Measurements from ENCODE around the gene DSC3.
"Not testable (repeated sequence)": the region's sequence is repeated elsewhere in the genome, so short reads cannot be mapped to it uniquely, and the experiment has no call there.

The DSC3 gene

DNA sequence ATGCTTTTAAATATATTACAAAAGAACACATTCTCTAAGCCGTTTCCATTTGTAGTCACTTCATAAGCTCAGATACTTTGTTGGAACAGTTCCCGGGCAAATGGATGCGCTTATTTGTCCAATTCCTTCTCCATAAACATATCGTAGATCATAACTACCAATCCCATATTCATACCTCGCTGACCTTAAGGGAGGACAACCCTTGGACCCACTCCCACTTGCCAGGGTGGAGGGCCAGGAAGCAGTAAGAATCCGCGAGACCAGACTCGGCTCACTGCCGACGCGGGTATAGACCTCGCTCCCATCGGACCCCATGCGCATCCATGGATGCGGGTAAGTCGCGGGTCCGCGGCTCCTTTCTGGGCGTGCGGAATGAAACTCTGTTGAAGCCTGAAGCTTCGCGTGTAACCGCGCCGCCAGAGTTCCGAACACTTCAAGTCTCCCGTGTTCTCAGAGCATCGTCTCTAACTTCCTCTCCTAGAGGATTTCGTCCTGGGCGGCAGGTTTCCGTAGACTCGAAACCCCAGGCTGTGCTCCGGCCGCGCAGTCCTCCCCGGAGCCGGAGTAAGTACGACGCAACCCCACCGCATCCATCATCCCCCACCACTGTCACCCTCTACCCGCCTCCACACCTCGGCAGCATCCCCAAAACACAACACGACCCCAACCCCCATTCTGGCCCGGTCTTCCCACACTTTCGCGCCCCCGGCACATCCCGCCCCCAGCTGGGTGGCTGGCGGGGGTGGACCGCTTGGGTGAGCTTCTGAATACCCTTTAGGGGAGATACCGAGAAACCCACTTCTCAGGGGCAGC lies 1.1 kb downstream of the DSC3 start:
- DNase-seq (ENCODE audit: low read depth) = no peak

DNA sequence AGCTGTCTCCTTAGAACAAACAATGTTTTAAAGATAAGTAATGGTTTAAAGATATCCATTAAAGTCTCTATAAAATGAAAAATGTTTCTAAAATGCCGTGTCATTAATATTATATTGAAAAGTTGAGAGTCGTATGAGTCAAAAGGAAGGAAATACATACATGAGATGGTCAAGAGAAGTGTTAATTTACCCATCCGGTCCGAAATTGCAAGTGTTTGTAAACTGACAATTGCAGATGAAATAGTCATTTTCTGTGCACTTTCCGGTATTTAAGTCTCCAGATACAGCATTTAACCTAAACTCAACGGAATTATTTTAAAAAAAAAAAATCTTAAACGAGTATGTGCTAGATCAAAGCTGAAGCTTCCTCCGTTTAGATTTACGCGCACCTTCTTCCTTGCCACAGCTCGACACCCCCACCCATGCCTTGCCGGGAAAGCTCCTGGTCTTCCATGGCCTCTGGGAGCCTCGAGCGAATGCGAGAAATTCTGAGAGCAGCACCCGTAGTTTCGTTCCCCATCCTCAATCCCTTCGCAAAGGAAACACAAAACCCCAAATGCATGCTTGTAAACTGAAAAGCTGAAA lies 1.8 kb downstream of the DSC3 start:
- no peak for DNase-seq (ENCODE audit: low read depth)

DNA sequence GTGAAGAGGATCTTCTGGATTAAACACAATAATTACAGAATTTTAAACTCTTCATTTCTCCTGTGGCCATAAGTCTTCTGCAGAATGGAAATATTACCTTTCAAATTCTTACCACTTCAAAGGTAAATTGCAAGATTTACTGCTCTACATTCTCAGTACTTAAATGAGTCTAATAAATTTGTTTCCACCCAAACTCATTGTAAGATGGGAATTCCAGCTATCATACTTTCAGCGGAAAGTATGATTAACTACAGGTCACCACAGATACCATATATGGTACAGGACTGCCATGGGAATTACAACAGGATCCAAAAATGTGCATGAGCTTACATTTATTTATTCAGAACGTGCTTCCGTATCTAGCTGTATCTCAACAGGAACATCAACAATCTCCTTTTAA lies 3.1 kb downstream of the DSC3 start:
- DNase-seq (ENCODE audit: low read depth) = no peak

DNA sequence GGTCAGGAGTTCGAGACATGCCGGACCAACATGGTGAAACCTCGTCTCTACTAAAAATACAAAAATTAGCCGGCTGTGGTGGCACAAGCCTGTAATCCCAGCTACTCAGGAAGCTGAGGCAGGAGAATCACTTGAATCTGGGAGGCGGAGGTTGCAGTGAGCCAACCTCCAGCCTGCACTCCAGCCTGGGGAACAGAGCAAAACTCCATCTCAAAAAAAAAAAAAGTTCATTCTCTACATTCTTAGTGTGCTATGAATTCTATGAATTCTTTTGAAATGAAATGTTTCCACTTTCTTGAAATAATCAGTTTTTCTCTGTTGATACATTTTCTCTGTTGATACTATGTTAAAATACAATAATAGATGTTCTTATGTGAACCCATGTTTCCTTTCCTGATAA lies 4.9 kb downstream of the DSC3 start:
- not testable (repeated sequence) for DNase-seq (ENCODE audit: low read depth)

DNA sequence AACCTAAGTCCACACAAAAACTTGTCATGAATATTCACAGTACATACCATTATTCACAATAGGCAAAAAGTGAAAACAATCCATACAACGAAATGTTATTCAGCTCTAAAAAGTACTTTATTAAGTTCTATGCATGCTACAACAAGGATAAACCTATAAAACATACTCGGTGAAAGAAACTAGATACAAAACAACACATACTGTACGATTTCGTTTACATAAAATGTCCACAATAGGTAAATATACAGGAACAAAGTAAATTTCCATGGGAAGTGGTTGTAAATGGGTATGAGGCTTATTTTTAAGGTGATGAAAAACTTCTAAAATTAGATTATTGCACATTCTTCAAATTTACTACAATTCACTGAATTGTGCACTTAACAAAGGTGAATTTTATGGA lies 8.0 kb downstream of the DSC3 start:
- DNase-seq (ENCODE audit: low read depth) = no peak

DNA sequence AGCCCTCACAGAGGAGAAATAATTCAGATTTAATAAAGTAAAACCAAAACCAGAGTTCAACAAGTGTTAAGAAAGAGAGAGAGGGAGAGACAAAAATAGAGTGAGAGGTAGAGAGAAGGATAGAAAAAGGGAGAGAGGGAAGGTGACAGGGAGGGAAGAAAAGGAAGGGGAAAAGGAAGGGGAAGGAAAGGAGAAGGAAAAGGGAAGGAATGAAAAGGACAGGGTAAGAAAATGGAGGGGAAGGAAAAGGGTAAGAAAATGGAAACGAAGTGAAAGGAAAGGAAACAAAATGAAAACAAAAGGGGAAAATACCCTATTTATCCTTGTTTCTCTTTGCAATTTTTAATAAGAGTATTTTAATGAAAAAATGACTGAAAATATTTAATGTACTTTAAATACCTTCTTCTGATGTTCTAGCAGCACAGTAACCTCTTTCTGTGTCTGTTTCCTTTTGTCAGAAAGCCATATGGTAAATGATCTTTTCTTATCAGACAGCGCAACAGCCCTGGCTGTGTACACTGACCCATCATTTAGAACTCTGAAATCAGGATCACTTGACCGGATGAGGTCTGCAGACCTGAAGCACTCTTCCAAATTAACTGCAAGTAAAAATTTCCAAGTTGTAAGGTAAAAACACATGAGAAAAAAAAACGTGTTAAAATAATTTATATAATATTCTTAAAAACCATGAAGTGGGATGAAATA lies 11.8 kb downstream of the DSC3 start:
- DNase-seq (ENCODE audit: low read depth) = no peak

DNA sequence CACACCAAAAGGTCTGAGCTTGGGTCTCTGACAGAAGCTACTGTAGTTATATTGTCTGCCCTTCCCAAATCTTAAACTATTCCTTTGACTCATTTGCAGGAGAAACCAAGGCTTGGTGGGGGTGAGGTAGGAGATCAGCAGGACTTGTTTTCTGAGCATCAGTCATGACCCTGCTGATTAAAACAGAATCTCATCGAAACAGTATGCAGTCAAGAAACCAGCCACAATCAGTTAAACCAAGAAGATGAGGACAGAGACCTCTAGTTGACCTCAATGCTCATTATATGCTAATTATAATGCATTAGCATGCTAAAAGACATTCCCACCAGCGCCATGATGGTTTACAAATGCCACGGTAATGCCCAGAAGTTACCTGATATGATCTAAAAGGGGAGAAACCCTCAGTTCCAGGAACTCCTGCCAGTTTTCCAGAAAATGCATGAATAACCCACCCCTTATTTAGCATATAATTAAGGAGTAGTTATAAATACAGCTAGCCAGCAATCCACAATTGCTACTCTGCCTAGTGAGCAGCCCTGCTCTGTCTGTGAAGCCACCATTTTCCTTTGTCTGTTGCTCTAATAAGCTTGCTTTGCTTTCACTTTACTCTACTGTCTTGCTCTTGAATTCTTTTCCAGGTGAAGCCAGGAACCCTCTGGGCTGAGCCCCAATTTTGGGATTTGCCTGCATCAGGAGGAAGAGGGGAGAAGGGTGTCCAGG lies 26.7 kb downstream of the DSC3 start:
- no peak for DNase-seq (ENCODE audit: low read depth)

DNA sequence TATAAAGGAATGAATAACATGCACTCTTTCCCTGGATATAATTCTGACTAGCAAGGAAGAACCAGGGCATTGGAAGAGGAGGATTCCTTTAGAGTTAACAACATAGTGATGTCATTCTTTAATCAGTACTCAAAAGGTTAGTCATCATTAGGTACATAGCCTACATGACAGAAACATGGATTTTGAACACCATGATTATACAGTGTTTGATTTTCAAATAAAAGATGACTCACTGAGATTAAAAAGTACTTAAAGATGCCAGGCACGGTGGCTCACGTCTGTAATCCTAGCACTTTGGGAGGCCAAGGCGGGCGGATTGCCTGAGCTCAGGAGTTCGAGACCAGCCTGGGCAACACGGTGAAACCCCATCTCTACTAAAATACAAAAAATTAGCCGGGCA lies 31.1 kb downstream of the DSC3 start:
- DNase-seq (ENCODE audit: low read depth) = not testable (repeated sequence)

DNA sequence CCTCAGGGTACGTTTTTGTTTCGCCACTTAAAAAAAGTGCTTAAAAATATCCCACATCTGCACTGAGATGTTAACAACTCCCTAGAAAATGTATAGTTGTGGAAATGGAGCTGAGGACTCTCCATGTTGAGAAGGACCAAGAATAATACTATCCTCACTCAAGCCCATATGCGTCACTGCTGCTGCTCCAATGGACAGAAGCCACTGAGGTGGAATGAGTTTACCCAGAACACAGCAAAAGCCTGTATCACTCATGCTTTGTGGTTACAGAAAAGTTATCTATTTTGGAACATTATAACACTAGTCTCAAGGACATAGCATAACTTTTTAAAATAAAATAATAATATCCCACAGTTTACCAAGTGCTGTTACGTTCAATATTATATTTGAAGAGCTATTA lies 31.9 kb downstream of the DSC3 start:
- DNase-seq (ENCODE audit: low read depth) = no peak

DNA sequence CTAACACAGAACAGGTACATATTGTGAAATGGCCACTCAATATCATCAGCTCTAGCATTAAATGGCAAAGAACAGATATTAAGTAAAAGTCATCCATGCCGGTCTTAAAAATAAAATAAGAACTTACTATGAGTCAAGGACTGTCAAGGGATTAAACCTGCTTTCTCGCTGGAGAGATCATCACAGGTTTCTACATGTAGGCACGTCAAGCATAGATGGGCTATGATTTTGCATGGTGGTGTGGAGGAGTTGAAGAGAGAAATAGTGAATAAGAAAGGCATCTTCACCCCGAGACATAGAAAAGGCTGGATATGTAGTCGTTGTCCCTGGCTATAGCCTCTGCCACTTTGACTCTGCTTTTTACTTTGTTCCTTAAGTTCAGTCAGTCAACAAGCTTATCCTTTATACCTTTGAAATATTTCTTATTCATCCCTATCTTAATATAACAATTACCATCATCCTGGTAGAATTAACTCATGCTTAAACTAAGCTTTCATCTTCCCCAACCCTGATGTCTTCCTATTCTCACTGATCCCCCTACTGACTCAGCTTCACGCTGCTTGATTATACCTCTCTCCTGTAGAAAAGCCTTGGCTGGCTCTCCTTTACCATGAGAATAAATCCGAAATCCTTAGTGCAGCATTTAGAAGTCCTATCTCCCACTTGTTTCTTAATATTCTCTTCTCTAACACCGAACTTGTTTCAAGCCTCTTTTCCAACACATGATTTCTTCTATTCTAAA lies 42.5 kb downstream of the DSC3 start:
- no peak for DNase-seq (ENCODE audit: low read depth)

DNA sequence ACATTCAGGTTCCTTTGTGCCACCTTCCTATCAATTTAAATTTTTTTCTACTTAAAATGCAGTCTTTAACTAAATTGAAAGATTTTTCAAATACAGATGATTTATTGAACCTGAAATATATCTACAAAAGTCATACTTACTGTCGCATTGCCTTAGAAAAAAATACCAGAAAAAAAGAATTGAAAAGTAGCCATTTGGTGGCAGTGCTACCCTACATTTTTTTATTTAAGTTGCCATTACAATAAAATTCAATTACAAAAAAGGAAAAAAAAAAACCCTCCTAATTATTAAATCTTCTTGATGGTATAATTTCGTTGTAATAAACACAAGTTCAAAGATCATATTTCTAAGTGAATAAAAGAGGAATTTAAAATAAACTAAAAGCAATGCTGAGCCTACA lies 43.4 kb downstream of the DSC3 start:
- no peak for DNase-seq (ENCODE audit: low read depth)

DNA sequence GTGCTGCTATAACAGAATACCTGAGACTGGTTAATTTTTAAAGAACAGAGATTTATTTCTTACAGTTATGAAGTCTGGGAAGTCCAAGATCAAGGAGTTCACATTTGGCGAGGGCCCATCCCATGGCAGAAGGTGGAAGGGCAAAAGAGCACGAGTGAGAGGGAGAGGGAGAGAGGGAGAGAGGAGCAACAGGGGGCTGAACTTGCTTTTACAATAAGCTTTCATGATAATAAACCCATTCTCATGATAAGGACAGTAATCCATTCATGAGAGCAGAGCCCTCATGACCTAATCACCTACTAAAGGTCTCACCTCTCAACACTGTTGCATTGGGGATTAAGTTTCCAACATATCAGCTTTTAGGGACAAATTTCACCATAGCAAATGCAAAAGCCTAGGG lies 45.3 kb downstream of the DSC3 start:
- no peak for DNase-seq (ENCODE audit: low read depth)

DNA sequence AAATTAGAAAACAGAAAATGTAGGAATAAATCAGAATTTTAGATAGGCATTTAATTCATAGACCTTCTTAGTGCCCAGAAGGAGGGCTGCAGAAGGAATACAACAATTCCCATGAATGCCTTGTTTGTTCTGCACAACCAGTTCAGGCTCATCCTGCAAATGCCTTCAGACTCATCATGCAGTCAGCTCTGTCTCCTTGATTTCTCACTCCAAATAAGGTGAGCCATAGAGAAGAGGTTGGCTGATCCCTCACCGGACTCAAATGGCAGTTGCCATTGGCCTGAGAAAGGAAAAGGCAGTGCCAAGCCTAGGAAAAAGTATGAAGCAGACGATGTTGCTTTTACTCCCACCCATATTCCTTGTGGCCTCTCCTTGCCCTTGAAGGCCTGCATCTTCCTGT lies 50.3 kb downstream of the DSC3 start:
- DNase-seq (ENCODE audit: low read depth) = no peak

DNA sequence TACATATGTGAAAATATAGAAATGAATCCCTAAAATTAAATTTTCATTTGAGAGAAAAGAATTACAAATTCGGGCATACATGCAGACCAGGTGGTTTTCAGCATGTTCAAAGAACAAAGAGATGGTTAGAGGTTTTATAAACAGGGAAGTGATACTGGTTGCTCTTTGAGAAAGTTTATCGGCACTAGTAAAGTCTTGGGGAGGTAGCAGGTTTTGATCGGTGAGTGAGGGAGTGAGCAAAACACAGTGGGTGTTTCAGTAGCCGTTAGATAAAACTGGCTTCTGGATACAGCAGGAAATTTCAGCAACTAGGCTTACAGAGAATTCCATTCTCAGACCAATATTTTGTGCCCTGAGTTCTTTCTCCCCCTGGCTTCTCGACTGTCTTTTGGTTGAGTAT lies 51.1 kb downstream of the DSC3 start:
- DNase-seq (ENCODE audit: low read depth) = no peak

DNA sequence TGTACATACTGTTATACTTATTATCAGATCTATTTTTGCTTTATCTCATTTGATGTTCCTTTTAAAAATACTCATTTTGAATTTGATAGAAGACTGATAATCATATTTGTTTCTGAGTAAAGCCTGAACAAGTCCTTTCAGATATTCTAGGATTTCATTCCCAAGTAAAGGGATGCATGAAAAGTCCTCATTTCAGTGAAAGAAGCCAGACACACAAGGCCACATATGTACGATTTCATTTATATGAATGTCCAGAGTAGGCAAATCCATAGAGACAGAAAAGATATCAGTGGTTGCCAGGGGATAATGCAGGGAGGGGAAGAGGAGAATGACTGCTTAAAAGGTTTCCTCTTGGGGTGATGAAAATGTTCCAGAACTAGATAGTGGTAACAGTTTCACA lies 53.4 kb downstream of the DSC3 start:
- no peak for DNase-seq (ENCODE audit: low read depth)

DNA sequence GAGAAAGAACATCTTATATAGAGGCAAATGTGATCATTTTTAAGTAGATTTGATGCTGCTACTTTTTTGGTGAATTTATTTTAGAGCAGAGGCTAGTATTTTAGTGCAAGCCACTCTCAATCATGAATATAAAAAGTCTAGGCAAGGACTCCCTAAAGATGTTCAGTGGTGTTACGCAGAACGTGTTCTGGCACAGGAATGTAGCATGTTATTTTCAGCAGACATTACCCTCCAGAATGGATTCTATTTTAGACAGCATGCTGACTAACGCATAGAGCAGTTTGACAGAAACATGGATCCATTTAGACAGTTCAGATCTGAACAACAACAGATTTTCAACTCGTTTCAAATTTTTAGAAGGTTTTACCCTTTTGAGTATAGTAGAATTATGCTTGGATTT lies 54.1 kb downstream of the DSC3 start:
- no peak for DNase-seq (ENCODE audit: low read depth)

DNA sequence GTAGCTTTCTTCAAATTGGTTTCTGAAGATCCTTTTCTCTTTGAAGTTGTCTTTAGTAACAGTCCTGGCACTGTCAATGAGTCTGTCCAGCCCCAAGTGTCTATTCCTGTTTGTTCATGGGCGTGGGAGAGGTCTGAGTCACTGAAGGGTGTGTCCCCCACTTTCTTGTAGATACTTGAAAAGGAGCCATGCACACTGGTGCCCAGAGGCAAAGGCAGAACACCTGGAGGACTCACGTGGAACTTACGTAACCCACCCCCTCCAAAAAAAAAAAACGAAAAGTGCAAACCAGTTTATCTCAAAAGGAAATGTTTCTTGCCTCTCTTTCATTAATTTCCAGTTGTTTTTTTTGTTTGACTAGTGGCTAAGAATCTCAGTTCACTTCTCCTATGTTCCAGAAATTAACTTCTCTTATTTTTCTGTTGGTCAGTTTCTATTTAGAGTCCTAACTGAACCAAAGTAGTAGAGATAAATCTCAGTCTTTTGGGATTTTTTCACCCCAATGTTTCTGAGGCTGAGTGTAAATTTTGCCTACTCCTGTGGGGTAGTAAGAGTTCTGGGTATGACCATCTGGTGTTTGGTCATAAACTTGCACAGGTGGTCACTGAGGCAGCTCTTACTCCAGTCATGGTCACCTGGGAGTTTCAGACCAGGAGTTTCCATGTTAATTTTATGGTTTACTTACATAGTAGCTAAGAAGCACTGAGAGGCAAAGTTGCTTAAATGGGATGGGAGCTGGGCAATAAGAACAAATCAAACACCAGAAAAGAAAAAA lies 54.9 kb downstream of the DSC3 start:
- DNase-seq (ENCODE audit: low read depth) = no peak

DNA sequence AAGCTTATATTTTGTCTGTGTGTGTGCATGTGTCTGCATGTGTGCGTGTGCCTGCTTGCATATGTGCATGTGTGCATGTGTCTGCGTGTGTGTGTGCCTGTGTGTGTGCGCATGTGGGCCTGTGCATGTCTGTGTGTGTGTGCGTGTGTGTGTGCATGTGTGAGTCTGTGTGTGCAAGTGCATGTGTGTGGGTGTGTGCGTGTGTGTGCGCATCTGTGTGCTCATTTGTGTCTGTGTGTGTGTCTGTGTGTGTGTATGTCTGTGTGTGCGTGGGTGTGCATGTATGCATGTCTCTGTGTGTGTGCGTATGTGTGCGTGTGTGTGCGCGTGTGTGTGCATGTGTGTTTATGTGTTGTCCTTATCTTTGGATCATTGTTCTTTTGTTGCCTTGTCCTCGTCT lies 56.8 kb downstream of the DSC3 start:
- DNase-seq (ENCODE audit: low read depth) = no peak

DNA sequence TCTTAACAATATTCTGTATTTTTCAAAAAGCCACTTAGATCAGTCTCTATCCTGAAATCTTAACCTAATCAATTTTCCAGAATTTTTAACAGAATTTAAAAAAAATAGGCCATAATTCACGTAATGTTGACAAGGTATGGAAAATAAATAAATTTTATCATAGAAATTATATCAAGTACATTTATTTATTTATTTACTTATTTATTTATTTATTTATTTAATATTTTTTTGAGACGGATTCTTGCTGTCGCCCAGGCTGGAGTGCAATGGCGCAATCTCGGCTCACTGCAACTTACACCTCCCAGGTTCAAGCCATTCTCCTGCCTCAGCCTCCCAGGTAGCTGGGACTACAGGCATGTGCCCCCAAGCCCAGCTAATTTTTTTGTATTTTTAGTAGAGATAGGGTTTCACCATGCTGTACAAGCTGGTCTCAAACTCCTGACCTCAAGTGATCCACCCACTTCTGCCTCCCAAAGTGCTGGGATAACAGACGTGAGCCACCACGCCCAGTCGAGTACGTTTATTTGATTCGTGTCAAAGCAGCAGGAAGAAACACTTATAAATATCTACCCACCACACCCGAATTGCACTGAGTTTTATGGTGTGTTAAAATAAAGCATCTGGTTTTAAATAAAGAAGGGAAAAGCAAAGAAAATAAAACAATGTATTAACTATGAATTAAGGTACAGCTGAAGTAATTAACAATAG lies 60.1 kb downstream of the DSC3 start:
- no peak for DNase-seq (ENCODE audit: low read depth)

DNA sequence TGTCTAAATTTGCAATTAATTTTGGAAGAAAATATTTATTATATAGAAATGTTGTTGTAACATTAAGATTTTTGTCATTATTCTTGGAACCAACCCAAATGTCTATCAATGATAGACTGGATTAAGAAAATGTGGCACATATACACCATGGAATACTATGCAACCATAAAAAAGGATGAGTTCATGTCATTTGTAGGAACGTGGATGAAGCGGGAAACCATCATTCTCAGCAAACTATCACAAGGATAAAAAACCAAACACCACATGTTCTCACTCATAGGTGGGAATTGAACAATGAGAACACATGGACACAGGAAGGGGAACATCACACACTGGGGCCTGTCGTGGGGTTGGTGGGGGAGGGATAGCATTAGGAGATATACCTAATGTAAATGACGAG lies 64.5 kb downstream of the DSC3 start:
- DNase-seq (ENCODE audit: low read depth) = not testable (repeated sequence)

Measured in T follicular helper cell (primary cell).